Astrocyte (in vitro differentiated cells and primary cell): ENCODE measurements around the gene MYOCD. TPM values are rescaled to one million over a fixed set of nuclear protein-coding genes. Genes with fewer than 3 reads are reported as not detected.

Experiments
- DNase-seq: peaks from one replicate; pipeline ENCODE4 v3.0.0-alpha.2; 2010; ENCODE audit warnings: low read depth
- FAIRE-seq: peaks from 2 replicates; lab custom pipeline; 2011; peaks lifted over from hg19 to GRCh38; lab: Jason Lieb, UNC
- H2AFZ ChIP-seq: 2 replicates; pipeline ENCODE4 v1.6.0; 2012; ENCODE audit warnings: low read depth, low read length, inconsistent platforms
- H3K27ac ChIP-seq: 2 replicates; pipeline ENCODE4 v1.5.1; 2011; ENCODE audit warnings: low read depth, low read length, inconsistent platforms
- H3K27me3 ChIP-seq: 2 replicates; pipeline ENCODE4 v1.6.0; 2011; ENCODE audit warnings: low read length, inconsistent platforms; ENCODE audit not compliant: insufficient read depth
- H3K36me3 ChIP-seq: 2 replicates; pipeline ENCODE4 v1.5.1; 2011; ENCODE audit warnings: low read length, inconsistent platforms; ENCODE audit not compliant: insufficient read depth
- H3K4me1 ChIP-seq: 2 replicates; pipeline ENCODE4 v1.5.1; 2011; ENCODE audit warnings: low read length, inconsistent platforms; ENCODE audit not compliant: insufficient read depth
- H3K4me2 ChIP-seq: 2 replicates; pipeline ENCODE4 v1.6.0; 2012; ENCODE audit warnings: low read length, inconsistent platforms
- H3K4me3 ChIP-seq: 2 replicates; pipeline ENCODE4 v1.5.1; 2011; ENCODE audit warnings: low read depth, mild to moderate bottlenecking, low read length, inconsistent platforms; ENCODE audit not compliant: insufficient read depth
- H3K79me2 ChIP-seq: 2 replicates; pipeline ENCODE4 v1.6.0; 2012; ENCODE audit warnings: mild to moderate bottlenecking, low read length, inconsistent platforms; ENCODE audit not compliant: insufficient read depth
- H3K9ac ChIP-seq: 2 replicates; pipeline ENCODE4 v1.6.0; 2012; ENCODE audit warnings: mild to moderate bottlenecking, low read length, inconsistent platforms
- H3K9me3 ChIP-seq: 2 replicates; pipeline ENCODE4 v1.5.1; 2012; ENCODE audit warnings: low read depth, mild to moderate bottlenecking, low read length, inconsistent platforms; ENCODE audit not compliant: insufficient read depth
- H4K20me1 ChIP-seq: 2 replicates; pipeline ENCODE4 v1.6.0; 2012; ENCODE audit warnings: low read length, inconsistent platforms; ENCODE audit not compliant: insufficient read depth
- H3K27ac Mint-ChIP-seq: one replicate; pipeline ENCODE4 v1.8.0; 2021; ENCODE audit warnings: mild to moderate bottlenecking, mixed read lengths; ENCODE audit not compliant: unreplicated experiment
- H3K27me3 Mint-ChIP-seq: one replicate; pipeline ENCODE4 v1.8.0; 2021; ENCODE audit warnings: low read depth, mixed read lengths; ENCODE audit not compliant: unreplicated experiment
- H3K36me3 Mint-ChIP-seq: one replicate; pipeline ENCODE4 v1.8.0; 2021; ENCODE audit warnings: low read depth, mixed read lengths; ENCODE audit not compliant: unreplicated experiment
- H3K4me1 Mint-ChIP-seq: one replicate; pipeline ENCODE4 v1.8.0; 2021; ENCODE audit warnings: low read depth, mixed read lengths; ENCODE audit not compliant: unreplicated experiment
- H3K4me3 Mint-ChIP-seq: one replicate; pipeline ENCODE4 v1.8.0; 2021; ENCODE audit warnings: mild to moderate bottlenecking, moderate library complexity, mixed read lengths; ENCODE audit not compliant: unreplicated experiment
- H3K9me3 Mint-ChIP-seq: one replicate; pipeline ENCODE4 v1.8.0; 2021; ENCODE audit warnings: mild to moderate bottlenecking, mixed read lengths; ENCODE audit not compliant: unreplicated experiment
- EZH2 ChIP-seq: IDR thresholded peaks from 2 replicates; pipeline ENCODE4 v1.6.1; 2012; ENCODE audit warnings: mild to moderate bottlenecking, low read length, inconsistent platforms; ENCODE audit not compliant: insufficient read depth
- total RNA-seq: library from RNA; stranded (reverse); gene quantifications from 2 replicates; pipeline ENCODE4 v1.2.1, GENCODE V29; 2021
- TF ChIP-seq, protein P1 (sequence below): IDR thresholded peaks from 2 replicates; pipeline ENCODE4 v1.5.1; 2011; ENCODE audit warnings: low read depth, mild to moderate bottlenecking, inconsistent platforms, low read length, moderate library complexity; ENCODE audit not compliant: insufficient read depth

The MYOCD gene
- total RNA-seq, 1 donor from 2014 or later, result 2.8 TPM

GRCh38 chr17:12730931-12731521 lies 65.3 kb downstream of the MYOCD start:
- H2AFZ ChIP-seq, result peak overlapping the region; percentile 59
- no peak overlapping the region for H3K4me3 ChIP-seq
- no peaks in the 10 kb centered on the region for H3K9me3 ChIP-seq
- DNase-seq (peak; percentile 50), FAIRE-seq (no peak)
- no peak overlapping the region for H3K27ac Mint-ChIP-seq
- H3K36me3 Mint-ChIP-seq, result peaks cover 2% of the 10 kb centered on the region
- H3K4me1 ChIP-seq, result peaks cover 21% of the 10 kb centered on the region
- H3K4me3 Mint-ChIP-seq, result no peak overlapping the region
- no peaks in the 10 kb centered on the region for H3K36me3 ChIP-seq
- H3K4me2 ChIP-seq, result peak overlapping the region; percentile 73
- no peaks in the 10 kb centered on the region for H4K20me1 ChIP-seq
- H3K27me3 ChIP-seq, result no peaks in the 10 kb centered on the region
- no peak overlapping the region for H3K9ac ChIP-seq
- H3K27me3 Mint-ChIP-seq, result no peaks in the 10 kb centered on the region
- H3K9me3 Mint-ChIP-seq, result no peaks in the 10 kb centered on the region
- peak overlapping the region; percentile 53 for H3K27ac ChIP-seq
- H3K4me1 Mint-ChIP-seq, result peaks cover 13% of the 10 kb centered on the region
- no peaks in the 10 kb centered on the region for H3K79me2 ChIP-seq
- TF ChIP-seq, protein P1, sequence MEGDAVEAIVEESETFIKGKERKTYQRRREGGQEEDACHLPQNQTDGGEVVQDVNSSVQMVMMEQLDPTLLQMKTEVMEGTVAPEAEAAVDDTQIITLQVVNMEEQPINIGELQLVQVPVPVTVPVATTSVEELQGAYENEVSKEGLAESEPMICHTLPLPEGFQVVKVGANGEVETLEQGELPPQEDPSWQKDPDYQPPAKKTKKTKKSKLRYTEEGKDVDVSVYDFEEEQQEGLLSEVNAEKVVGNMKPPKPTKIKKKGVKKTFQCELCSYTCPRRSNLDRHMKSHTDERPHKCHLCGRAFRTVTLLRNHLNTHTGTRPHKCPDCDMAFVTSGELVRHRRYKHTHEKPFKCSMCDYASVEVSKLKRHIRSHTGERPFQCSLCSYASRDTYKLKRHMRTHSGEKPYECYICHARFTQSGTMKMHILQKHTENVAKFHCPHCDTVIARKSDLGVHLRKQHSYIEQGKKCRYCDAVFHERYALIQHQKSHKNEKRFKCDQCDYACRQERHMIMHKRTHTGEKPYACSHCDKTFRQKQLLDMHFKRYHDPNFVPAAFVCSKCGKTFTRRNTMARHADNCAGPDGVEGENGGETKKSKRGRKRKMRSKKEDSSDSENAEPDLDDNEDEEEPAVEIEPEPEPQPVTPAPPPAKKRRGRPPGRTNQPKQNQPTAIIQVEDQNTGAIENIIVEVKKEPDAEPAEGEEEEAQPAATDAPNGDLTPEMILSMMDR, result no peak
- no peak for TF ChIP-seq EZH2

- H3K27ac ChIP-seq, result no peak overlapping the region
- Mint-ChIP-seq H3K36me3 (peaks cover 2% of the 10 kb centered on the region), H3K27ac (no peak overlapping the region), H3K27me3 (no peaks in the 10 kb centered on the region), H3K4me3 (no peak overlapping the region), H3K9me3 (no peaks in the 10 kb centered on the region), H3K4me1 (peaks cover 11% of the 10 kb centered on the region)
- no peaks in the 10 kb centered on the region for H3K27me3 ChIP-seq
- no peaks in the 10 kb centered on the region for H3K36me3 ChIP-seq
- peaks cover 21% of the 10 kb centered on the region for H3K4me1 ChIP-seq
- TF ChIP-seq, protein P1, result no peak
- TF ChIP-seq EZH2, result no peak
- no peak overlapping the region for H2AFZ ChIP-seq
- DNase-seq, result no peak
- no peak overlapping the region for H3K9ac ChIP-seq
- H4K20me1 ChIP-seq, result no peaks in the 10 kb centered on the region
- H3K4me3 ChIP-seq, result no peak overlapping the region
- no peaks in the 10 kb centered on the region for H3K79me2 ChIP-seq
- FAIRE-seq, result no peak
- H3K4me2 ChIP-seq, result no peak overlapping the region
- H3K9me3 ChIP-seq, result no peaks in the 10 kb centered on the region
Measured at GRCh38 chr17:12731839-12732238, 66.1 kb downstream of the MYOCD start.

DNA sequence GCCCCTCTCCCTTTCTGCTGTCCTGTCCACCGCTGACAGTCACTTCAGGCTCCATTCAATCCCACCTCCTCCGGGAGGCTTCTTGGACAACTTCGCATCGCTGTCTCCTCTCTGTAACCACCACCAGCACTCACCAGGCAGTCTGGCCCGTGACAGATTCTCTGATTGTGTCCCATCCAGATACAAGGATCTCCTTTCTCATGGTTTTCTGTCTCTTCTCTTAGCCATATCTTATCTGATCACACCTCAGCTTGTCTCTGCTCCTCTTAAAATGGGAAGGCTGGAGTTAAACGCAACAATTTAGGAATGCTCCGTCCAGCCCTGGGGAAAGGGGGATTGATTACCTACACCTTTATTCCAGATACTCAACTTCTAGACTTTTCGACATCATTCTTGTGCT lies 66.7 kb downstream of the MYOCD start:
- Histone ChIP-seq H3K79me2 (no peaks in the 10 kb centered on the region), H3K4me2 (no peak overlapping the region), H3K27me3 (peaks cover 2% of the 10 kb centered on the region), H3K4me3 (no peak overlapping the region), H2AFZ (no peak overlapping the region), H3K36me3 (no peaks in the 10 kb centered on the region), H4K20me1 (no peaks in the 10 kb centered on the region), H3K4me1 (peaks cover 16% of the 10 kb centered on the region), H3K9me3 (no peaks in the 10 kb centered on the region), H3K27ac (no peak overlapping the region), H3K9ac (no peak overlapping the region)
- FAIRE-seq (no peak), DNase-seq (no peak)
- peaks cover 2% of the 10 kb centered on the region for H3K36me3 Mint-ChIP-seq
- no peak overlapping the region for H3K27ac Mint-ChIP-seq
- H3K9me3 Mint-ChIP-seq, result no peaks in the 10 kb centered on the region
- no peak for TF ChIP-seq EZH2
- TF ChIP-seq, protein P1, result no peak
- no peaks in the 10 kb centered on the region for H3K27me3 Mint-ChIP-seq
- peaks cover 7% of the 10 kb centered on the region for H3K4me1 Mint-ChIP-seq
- H3K4me3 Mint-ChIP-seq, result no peak overlapping the region
